ENCODE results near the gene AUTS2.

DNA sequence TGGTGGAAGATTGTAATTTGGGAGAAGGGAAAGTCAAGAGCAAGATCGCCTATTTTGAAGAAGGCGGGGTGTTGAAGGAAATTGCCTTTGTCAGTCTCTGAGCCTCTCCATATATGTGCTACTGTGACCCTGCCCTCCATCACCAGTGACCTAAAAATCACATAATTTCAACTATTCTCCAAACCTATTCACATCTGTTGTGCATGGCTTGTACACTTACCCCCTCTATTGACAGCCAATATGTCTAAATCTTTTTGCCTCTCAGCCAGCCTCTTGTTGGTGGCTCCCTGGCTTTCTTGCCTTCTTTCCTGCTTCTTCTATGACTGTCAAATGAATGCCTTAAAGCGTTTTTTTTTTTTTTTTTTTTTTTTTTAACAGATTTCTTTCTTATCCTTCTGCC lies 295.6 kb downstream of the AUTS2 start:
- TF ChIP-seq EZH2phosphoT487 (IDR thresholded peaks at IDR 0.05; ENCODE audit: unreplicated experiment) (no peak), ZNF331 (CRISPR knock-in tag; IDR thresholded peaks at IDR 0.05; ENCODE audit: low read depth) (no peak), CTCF (conservative IDR thresholded peaks at IDR 0.05; ENCODE audit: low read depth in 2 of 2) (peak; percentile 25 to 51; a peak in 3 of 4 replicates), NANOG (IDR thresholded peaks at IDR 0.05; ENCODE audit: borderline replicate concordance) (no peak)

Measured in GM23338 (cell line).